Osteoblast (primary cell): ENCODE measurements around the gene C15orf39. TPM values are rescaled to one million over a fixed set of nuclear protein-coding genes. Genes with fewer than 3 reads are reported as not detected.

ENCODE experiments used
- DNase-seq: peaks from one replicate; pipeline ENCODE4 v3.0.0; 2011; ENCODE audit warnings: low spot score, mixed read lengths; ENCODE audit not compliant: insufficient read length; ENCODE audit errors: missing footprints
- H2AFZ ChIP-seq: 2 replicates; pipeline ENCODE4 v1.6.0; 2011; ENCODE audit warnings: mild to moderate bottlenecking, low read length
- H3K27ac ChIP-seq: 2 replicates; pipeline ENCODE4 v1.5.1; 2011; ENCODE audit warnings: mild to moderate bottlenecking, low read depth, low read length, moderate library complexity
- H3K27me3 ChIP-seq: 2 replicates; pipeline ENCODE4 v1.6.0; 2012; ENCODE audit warnings: mild to moderate bottlenecking, control low read depth, inconsistent platforms, low read length, moderate library complexity; ENCODE audit not compliant: insufficient read depth
- H3K36me3 ChIP-seq: 2 replicates; pipeline ENCODE4 v1.5.1; 2011; ENCODE audit warnings: mild to moderate bottlenecking, low read length, control low read depth, moderate library complexity; ENCODE audit not compliant: insufficient read depth
- H3K4me1 ChIP-seq: 2 replicates; pipeline ENCODE4 v1.5.1; 2011; ENCODE audit warnings: mild to moderate bottlenecking, low read length, control low read depth, moderate library complexity; ENCODE audit not compliant: insufficient read depth
- H3K4me2 ChIP-seq: 2 replicates; pipeline ENCODE4 v1.6.0; 2011; ENCODE audit warnings: mild to moderate bottlenecking, low read length; ENCODE audit not compliant: insufficient read depth
- H3K4me3 ChIP-seq: fragments of 200-600 bp; sonication (generic); 3 replicates; pipeline ENCODE4 v1.5.1; 2012; ENCODE audit warnings: mild to moderate bottlenecking, low read length, inconsistent platforms; ENCODE audit not compliant: insufficient read depth
- H3K79me2 ChIP-seq: 2 replicates; pipeline ENCODE4 v1.6.0; 2012; ENCODE audit warnings: mild to moderate bottlenecking, low read length, control low read depth, inconsistent platforms; ENCODE audit not compliant: insufficient read depth
- H3K9me3 ChIP-seq: 2 replicates; pipeline ENCODE4 v1.5.1; 2011; ENCODE audit warnings: low read depth, low read length, control low read depth
- H4K20me1 ChIP-seq: 2 replicates; pipeline ENCODE4 v1.6.0; 2012; ENCODE audit warnings: mild to moderate bottlenecking, low read length, control low read depth; ENCODE audit not compliant: insufficient read depth
- total RNA-seq: library from RNA; depleted of rRNA; stranded (reverse); fragments of >200 nt; gene quantifications from 2 replicates; pipeline ENCODE4 v1.2.3, GENCODE V29; 2012
- TF ChIP-seq, protein P1 (sequence below): IDR thresholded peaks from 2 replicates; pipeline ENCODE4 v1.5.1; 2011; ENCODE audit warnings: mild to moderate bottlenecking, low read depth, low read length, moderate library complexity; ENCODE audit errors: extremely low read depth

C15orf39 gene
- total RNA-seq, 1 donor: 6.5 TPM

DNA sequence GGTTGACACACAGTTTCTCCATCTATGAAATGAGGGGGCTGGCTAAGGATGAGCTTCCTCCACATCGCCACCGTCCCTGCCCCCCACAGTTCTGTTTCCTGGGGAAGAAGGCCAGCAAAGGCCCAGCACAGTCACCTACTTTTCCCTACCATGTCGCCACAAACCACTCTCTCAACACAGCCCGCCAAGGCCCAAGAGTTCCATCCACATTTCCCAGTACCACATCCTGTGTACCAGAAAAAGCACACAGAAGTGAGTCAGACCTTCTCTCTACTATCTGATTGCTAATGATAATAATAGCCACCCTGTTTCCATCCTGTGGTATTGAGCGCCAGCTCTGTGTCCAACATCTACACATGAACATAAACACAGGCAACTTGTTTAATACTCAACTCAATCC is 30.3 kb upstream of the C15orf39 start:
- Histone ChIP-seq H3K4me2 (peak overlapping the region; percentile 32), H4K20me1 (no peaks in the 10 kb centered on the region), H2AFZ (peak overlapping the region; percentile 66), H3K9me3 (no peaks in the 10 kb centered on the region), H3K4me3 (peak overlapping the region; percentile 17), H3K4me1 (peaks cover 25% of the 10 kb centered on the region), H3K79me2 (no peaks in the 10 kb centered on the region), H3K27ac (peak overlapping the region; percentile 47), H3K27me3 (no peaks in the 10 kb centered on the region), H3K36me3 (no peaks in the 10 kb centered on the region)
- TF ChIP-seq, protein P1, sequence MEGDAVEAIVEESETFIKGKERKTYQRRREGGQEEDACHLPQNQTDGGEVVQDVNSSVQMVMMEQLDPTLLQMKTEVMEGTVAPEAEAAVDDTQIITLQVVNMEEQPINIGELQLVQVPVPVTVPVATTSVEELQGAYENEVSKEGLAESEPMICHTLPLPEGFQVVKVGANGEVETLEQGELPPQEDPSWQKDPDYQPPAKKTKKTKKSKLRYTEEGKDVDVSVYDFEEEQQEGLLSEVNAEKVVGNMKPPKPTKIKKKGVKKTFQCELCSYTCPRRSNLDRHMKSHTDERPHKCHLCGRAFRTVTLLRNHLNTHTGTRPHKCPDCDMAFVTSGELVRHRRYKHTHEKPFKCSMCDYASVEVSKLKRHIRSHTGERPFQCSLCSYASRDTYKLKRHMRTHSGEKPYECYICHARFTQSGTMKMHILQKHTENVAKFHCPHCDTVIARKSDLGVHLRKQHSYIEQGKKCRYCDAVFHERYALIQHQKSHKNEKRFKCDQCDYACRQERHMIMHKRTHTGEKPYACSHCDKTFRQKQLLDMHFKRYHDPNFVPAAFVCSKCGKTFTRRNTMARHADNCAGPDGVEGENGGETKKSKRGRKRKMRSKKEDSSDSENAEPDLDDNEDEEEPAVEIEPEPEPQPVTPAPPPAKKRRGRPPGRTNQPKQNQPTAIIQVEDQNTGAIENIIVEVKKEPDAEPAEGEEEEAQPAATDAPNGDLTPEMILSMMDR: no peak
- peak; percentile 93 for DNase-seq

- Histone ChIP-seq H3K27ac (no peak overlapping the region), H3K4me1 (peaks cover 25% of the 10 kb centered on the region), H4K20me1 (no peaks in the 10 kb centered on the region), H3K4me3 (no peak overlapping the region), H3K79me2 (no peaks in the 10 kb centered on the region), H3K9me3 (no peaks in the 10 kb centered on the region), H3K36me3 (no peaks in the 10 kb centered on the region), H3K4me2 (no peak overlapping the region), H2AFZ (no peak overlapping the region), H3K27me3 (no peaks in the 10 kb centered on the region)
- DNase-seq: no peak
- TF ChIP-seq, protein P1: no peak
Observed at GRCh38 chr15:75172284-75172820, 29.3 kb upstream of the C15orf39 start.

DNA sequence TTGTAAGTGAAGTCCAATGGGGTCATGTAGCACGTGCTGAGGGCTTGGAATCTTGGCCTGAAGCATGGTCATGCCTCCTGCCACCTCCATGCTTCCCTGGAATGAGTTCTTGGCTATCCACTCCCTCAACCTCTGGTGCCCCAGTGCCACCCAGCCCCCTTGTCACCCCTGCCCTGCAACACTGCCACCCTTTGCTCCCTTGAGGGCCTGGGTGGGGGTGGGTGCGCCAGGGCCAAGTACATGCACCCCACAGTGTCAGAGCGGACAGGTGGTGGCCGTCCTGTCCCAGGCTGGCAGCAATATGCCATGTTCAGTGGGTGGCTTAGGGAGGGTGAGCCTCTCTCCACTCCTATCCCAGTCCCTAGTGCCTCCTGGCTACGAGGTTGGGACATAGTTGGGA is 27.6 kb upstream of the C15orf39 start:
- DNase-seq: no peak
- H3K4me1 ChIP-seq: peaks cover 25% of the 10 kb centered on the region
- no peaks in the 10 kb centered on the region for H3K36me3 ChIP-seq
- TF ChIP-seq, protein P1: no peak
- no peaks in the 10 kb centered on the region for H3K27me3 ChIP-seq
- H2AFZ ChIP-seq: no peak overlapping the region
- no peak overlapping the region for H3K4me2 ChIP-seq
- H3K79me2 ChIP-seq: no peaks in the 10 kb centered on the region
- no peaks in the 10 kb centered on the region for H4K20me1 ChIP-seq
- H3K27ac ChIP-seq: no peak overlapping the region
- H3K9me3 ChIP-seq: no peaks in the 10 kb centered on the region
- no peak overlapping the region for H3K4me3 ChIP-seq

DNA sequence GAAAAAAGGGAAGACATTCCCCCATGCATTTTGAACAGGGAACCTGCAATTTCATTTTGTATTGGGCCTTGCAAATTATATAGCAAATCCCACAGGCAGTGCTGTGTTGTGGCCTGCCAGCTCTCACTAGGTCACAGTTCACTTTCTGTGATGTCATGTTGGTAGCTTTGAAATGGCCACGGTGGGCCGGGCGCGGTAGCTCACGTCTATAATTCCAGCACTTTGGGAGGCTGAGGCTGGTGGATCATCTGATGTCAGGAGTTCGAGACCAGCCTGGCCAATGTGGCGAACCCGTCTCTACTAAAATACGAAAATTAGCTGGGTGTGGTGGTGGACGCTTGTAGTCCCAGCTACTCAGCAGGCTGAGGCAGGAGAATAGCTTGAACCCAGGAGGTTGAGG is 27.0 kb upstream of the C15orf39 start:
- no peak overlapping the region for H2AFZ ChIP-seq
- H3K36me3 ChIP-seq: no peaks in the 10 kb centered on the region
- peaks cover 3% of the 10 kb centered on the region for H4K20me1 ChIP-seq
- no peaks in the 10 kb centered on the region for H3K27me3 ChIP-seq
- TF ChIP-seq, protein P1: no peak
- no peaks in the 10 kb centered on the region for H3K79me2 ChIP-seq
- H3K4me1 ChIP-seq: peaks cover 25% of the 10 kb centered on the region
- no peak for DNase-seq
- no peak overlapping the region for H3K4me3 ChIP-seq
- no peaks in the 10 kb centered on the region for H3K9me3 ChIP-seq
- no peak overlapping the region for H3K27ac ChIP-seq
- no peak overlapping the region for H3K4me2 ChIP-seq
